Measurements from ENCODE around the gene COMMD1. TPM values are rescaled to one million over a fixed set of nuclear protein-coding genes. Genes with fewer than 3 reads are reported as not detected.

The COMMD1 gene
- total RNA-seq, 1 donor from 2014 or later: 43.6 TPM

DNA sequence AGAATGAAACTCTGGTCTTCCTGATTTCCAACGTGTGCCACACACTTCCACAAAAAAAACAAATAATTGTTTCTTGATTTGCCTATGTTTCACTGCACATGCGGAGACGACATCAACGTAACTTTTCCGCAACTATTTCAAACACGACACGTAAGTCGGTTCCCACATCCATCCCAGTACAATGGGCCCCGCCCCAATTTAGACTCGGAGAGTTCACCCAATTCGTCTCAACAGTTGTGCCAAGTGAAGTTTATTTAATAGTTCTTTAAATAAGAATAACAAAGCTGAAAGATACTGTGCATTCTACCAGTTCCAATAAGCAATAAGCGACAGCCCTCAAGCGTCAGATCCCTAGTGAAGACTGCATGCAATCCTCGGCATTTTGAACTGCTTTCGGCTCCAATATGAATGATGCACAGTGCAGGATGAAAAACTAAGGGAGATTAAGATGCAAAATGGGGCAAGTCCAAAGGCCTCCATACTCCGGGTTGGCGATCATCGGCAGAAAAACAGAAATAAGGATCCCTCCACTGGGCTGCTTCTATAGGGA is 17.7 kb upstream of the COMMD1 start:
- no peaks in the 10 kb centered on the region for H3K27me3 Mint-ChIP-seq
- H3K4me1 Mint-ChIP-seq (ENCODE audit: unreplicated experiment): peaks cover 25% of the 10 kb centered on the region
- TF ChIP-seq, protein P1, sequence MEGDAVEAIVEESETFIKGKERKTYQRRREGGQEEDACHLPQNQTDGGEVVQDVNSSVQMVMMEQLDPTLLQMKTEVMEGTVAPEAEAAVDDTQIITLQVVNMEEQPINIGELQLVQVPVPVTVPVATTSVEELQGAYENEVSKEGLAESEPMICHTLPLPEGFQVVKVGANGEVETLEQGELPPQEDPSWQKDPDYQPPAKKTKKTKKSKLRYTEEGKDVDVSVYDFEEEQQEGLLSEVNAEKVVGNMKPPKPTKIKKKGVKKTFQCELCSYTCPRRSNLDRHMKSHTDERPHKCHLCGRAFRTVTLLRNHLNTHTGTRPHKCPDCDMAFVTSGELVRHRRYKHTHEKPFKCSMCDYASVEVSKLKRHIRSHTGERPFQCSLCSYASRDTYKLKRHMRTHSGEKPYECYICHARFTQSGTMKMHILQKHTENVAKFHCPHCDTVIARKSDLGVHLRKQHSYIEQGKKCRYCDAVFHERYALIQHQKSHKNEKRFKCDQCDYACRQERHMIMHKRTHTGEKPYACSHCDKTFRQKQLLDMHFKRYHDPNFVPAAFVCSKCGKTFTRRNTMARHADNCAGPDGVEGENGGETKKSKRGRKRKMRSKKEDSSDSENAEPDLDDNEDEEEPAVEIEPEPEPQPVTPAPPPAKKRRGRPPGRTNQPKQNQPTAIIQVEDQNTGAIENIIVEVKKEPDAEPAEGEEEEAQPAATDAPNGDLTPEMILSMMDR (conservative IDR thresholded peaks at IDR 0.05): no peak
- DNase-seq (ENCODE audit: extremely low spot score, unreplicated experiment): no peak
- H3K9me3 Mint-ChIP-seq: no peaks in the 10 kb centered on the region
- H3K27ac Mint-ChIP-seq: peak overlapping the region; percentile 99
- peak overlapping the region; percentile 99 for H3K4me3 Mint-ChIP-seq
- peaks cover 12% of the 10 kb centered on the region for H3K36me3 Mint-ChIP-seq

DNA sequence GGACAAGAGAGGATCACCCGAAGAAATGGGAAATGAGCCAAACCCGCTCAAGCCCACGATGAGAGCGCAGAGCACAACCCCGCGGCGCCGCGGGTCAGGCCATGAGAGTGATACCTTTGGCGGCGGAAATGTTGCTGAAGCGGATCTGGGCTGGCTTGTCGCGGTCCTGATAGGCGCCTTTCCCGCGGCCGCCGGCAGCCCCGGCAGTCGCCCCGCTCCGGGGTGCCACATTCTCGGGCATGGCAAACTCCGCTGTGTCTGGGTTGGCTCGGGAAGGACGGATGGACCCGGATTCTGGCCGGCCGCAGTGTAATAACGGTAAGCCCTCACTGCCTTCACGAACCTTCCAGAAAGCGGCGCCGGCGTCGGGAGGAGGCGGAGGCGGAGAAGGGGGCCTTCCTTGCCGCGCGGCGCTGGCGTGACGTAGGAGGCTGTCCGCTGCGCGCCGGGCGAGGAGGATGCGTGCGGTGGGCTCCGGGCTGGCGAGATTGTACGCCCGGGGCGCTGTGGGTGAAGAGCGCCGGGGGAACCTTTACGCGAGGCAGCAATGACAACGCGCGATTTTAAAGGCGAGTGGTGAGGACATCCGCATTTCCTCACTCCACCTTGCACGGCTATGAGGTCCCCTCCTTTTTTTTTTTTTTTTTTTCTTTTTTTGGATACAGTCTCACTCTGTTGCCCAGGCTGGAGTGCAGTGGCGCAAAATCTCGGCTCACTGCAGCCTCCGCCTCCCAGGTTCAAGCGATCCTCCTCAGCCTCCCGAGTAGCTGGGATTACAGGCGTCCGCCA is 17.0 kb upstream of the COMMD1 start, which contains the start of gene CCT4:
Gene CCT4, minus strand, starts transcription at position 390 of the 789 bp plus-strand sequence. Its CDS starts 149 bp downstream, at position 241.
- Mint-ChIP-seq H3K36me3 (peaks cover 12% of the 10 kb centered on the region), H3K4me1 (ENCODE audit: unreplicated experiment) (peaks cover 25% of the 10 kb centered on the region), H3K27ac (peak within 1 kb of the TSS; percentile 99), H3K9me3 (no peaks in the 10 kb centered on the region), H3K27me3 (no peaks in the 10 kb centered on the region), H3K4me3 (peak within 1 kb of the TSS; percentile 99)
- peak; percentile 93 for DNase-seq (ENCODE audit: extremely low spot score, unreplicated experiment)
- TF ChIP-seq, protein P1 (conservative IDR thresholded peaks at IDR 0.05): no peak

DNA sequence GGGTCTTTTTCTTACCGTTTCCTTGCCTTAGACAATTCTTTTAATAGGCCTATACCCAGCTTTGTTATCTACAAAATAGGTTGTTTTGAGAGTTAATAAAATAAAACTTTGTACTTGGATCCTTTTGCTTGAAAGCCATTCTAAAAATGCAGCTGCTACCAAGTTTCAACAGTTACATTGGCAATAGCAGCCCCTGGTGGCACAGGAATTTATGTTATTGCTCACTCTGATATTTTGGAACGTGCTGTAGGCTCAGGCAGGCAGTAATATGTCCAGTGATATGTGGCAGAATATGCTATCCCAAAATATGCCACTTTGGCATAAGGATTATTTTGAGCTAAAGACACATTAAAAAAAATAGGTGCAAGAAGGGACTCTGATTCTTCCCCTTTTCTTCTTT is 6.7 kb upstream of the COMMD1 start:
- H3K27ac Mint-ChIP-seq: no peak overlapping the region
- TF ChIP-seq, protein P1 (conservative IDR thresholded peaks at IDR 0.05): peak; percentile 59
- no peaks in the 10 kb centered on the region for H3K36me3 Mint-ChIP-seq
- H3K9me3 Mint-ChIP-seq: no peaks in the 10 kb centered on the region
- no peak overlapping the region for H3K4me3 Mint-ChIP-seq
- DNase-seq (ENCODE audit: extremely low spot score, unreplicated experiment): no peak
- H3K4me1 Mint-ChIP-seq (ENCODE audit: unreplicated experiment): no peaks in the 10 kb centered on the region
- no peaks in the 10 kb centered on the region for H3K27me3 Mint-ChIP-seq

DNA sequence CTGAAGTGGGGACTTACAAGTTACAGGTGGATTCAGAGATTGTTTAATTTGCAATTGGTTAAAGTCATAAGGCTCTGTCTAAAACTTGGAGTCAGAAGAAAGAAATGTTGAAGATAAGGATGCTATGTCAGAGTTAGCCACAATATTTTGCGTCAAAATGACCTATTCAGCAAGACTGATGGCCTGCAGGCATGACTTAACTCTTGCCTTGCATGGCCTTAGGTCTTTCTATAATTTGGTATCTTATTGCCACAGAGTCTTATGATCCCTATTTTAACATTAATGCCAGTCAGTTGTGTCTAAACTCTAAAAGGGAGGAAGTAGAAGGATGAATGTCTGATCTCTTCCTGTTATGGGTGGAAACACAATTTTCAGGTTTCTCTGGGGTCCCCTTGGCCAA is 5.2 kb upstream of the COMMD1 start:
- no peaks in the 10 kb centered on the region for H3K36me3 Mint-ChIP-seq
- H3K27me3 Mint-ChIP-seq: no peaks in the 10 kb centered on the region
- H3K9me3 Mint-ChIP-seq: no peaks in the 10 kb centered on the region
- TF ChIP-seq, protein P1 (conservative IDR thresholded peaks at IDR 0.05): no peak
- no peak overlapping the region for H3K4me3 Mint-ChIP-seq
- no peaks in the 10 kb centered on the region for H3K4me1 Mint-ChIP-seq (ENCODE audit: unreplicated experiment)
- H3K27ac Mint-ChIP-seq: no peak overlapping the region
- no peak for DNase-seq (ENCODE audit: extremely low spot score, unreplicated experiment)

DNA sequence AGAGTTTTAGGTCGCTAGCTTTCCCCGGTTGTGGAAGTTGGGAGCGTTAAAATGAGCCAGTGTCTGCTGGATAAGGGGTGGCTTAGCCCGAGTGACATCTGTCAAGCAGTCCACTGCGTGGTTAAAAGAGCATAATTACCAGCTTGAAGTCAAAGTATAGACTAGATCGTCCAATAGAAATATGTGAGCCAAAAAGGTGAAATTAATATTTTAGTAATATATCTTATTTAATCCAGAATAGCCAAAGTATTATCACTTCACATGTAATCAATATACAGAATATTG is 654 bp downstream of the COMMD1 start:
- no peaks in the 10 kb centered on the region for H3K27me3 Mint-ChIP-seq
- TF ChIP-seq, protein P1 (conservative IDR thresholded peaks at IDR 0.05): no peak
- peak overlapping the region; percentile 97 for H3K4me3 Mint-ChIP-seq
- H3K27ac Mint-ChIP-seq: peak overlapping the region; percentile 73
- no peaks in the 10 kb centered on the region for H3K36me3 Mint-ChIP-seq
- H3K4me1 Mint-ChIP-seq (ENCODE audit: unreplicated experiment): no peaks in the 10 kb centered on the region
- no peak for DNase-seq (ENCODE audit: extremely low spot score, unreplicated experiment)
- no peaks in the 10 kb centered on the region for H3K9me3 Mint-ChIP-seq

Measured in type B pancreatic cell (in vitro differentiated cells).